Neutrophil (primary cell): ENCODE data around the gene TMED6.

Experiments used
- H3K27ac ChIP-seq: fragments of 200-600 bp; sonication (generic); 2 replicates; pipeline ENCODE4 v1.5.1; 2016; ENCODE audit warnings: mild to moderate bottlenecking, moderate library complexity
- H3K27me3 ChIP-seq: fragments of 200-600 bp; sonication (generic); 2 replicates; pipeline ENCODE4 v1.6.0; 2016; ENCODE audit warnings: mild to moderate bottlenecking
- H3K36me3 ChIP-seq: fragments of 200-600 bp; sonication (generic); 2 replicates; pipeline ENCODE4 v1.5.1; 2017
- H3K4me1 ChIP-seq, 2 experiments: fragments of 200-600 bp in 1 of 2; sonication (generic) in 1 of 2; 1 replicate in 1 of 2; 2 replicates in 1 of 2; pipeline versions ENCODE4 v1.5.1 to v1.6.1; 2013 to 2016; ENCODE audit warnings: low read depth in 1 of 2, low read length in 1 of 2, mild to moderate bottlenecking in 1 of 2, moderate library complexity in 1 of 2; ENCODE audit not compliant: control insufficient read depth in 1 of 2, insufficient read depth in 1 of 2
- H3K4me3 ChIP-seq, 2 experiments: fragments of 200-600 bp in 1 of 2; sonication (generic) in 1 of 2; 1 replicate in 1 of 2; 2 replicates in 1 of 2; pipeline ENCODE4 v1.5.1; 2013 to 2016; ENCODE audit warnings: low read depth in 1 of 2, low read length in 1 of 2, mild to moderate bottlenecking in 1 of 2, moderate library complexity in 1 of 2
- H3K9me3 ChIP-seq: fragments of 200-600 bp; sonication (generic); 2 replicates; pipeline ENCODE4 v1.5.1; 2016
- CTCF ChIP-seq: fragments of 200-600 bp; sonication (generic); IDR thresholded peaks from 2 replicates; pipeline ENCODE4 v1.5.1; 2016; ENCODE audit warnings: antibody characterized with exemption

Gene TMED6

GRCh38 chr16:69313469-69313868 is 38.1 kb downstream of the TMED6 start:
- no peak for TF ChIP-seq CTCF
- H3K36me3 ChIP-seq = peaks cover 42% of the 10 kb centered on the region
- no peaks in the 10 kb centered on the region for H3K27me3 ChIP-seq
- no peaks in the 10 kb centered on the region for H3K9me3 ChIP-seq
- H3K4me3 ChIP-seq = no peak overlapping the region
- peaks cover 14 to 17% of the 10 kb centered on the region in 2 experiments for H3K4me1 ChIP-seq
- no peak overlapping the region for H3K27ac ChIP-seq

DNA sequence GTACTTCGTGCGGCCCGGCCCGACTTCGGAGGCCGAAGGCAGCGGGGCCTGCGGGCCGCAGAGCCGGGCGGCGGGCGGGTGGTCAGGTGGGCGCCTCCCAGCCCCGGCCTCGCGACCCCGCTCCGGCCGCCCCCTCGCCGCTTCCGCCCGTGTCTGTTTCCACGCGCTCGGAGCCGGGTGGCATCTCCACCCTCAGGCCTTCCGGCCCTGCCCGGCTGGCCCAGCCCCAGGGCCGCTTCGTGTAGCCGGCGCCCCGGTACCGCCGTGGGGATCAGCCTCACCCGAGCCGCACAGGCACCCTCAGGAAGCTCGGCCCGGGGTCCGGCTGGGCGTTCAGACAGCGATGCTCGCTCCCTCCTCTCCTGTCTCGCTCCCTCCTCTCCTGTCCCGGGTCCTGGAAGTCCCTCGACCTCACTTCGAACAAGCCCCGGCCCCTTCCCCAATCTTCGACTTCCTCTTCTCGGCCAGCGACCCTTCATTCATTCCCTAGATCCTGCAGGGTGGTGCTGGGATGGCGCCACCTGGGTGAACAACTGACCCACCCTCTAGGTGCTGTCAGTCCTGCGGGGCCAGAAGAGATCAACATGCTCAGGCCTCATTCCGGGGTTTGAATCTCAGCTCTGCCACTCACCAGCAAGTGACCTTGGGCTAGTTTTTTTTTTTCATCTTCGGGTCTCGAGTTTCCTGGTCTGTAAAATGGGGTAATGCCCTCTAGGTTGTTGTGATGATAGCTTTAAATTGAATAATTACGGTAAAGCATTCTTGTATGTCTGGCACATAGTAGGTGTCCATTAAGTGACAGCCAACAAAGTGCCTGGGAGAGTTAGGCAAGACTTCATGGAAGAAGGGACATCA is 39.8 kb downstream of the TMED6 start:
- H3K36me3 ChIP-seq = peaks cover 27% of the 10 kb centered on the region
- no peak for TF ChIP-seq CTCF
- no peaks in the 10 kb centered on the region for H3K27me3 ChIP-seq
- H3K27ac ChIP-seq = peak overlapping the region; percentile 88
- H3K4me3 ChIP-seq = peak overlapping the region; percentile 62 to 71
- H3K4me1 ChIP-seq = peaks cover 14 to 17% of the 10 kb centered on the region in 2 experiments
- no peaks in the 10 kb centered on the region for H3K9me3 ChIP-seq

DNA sequence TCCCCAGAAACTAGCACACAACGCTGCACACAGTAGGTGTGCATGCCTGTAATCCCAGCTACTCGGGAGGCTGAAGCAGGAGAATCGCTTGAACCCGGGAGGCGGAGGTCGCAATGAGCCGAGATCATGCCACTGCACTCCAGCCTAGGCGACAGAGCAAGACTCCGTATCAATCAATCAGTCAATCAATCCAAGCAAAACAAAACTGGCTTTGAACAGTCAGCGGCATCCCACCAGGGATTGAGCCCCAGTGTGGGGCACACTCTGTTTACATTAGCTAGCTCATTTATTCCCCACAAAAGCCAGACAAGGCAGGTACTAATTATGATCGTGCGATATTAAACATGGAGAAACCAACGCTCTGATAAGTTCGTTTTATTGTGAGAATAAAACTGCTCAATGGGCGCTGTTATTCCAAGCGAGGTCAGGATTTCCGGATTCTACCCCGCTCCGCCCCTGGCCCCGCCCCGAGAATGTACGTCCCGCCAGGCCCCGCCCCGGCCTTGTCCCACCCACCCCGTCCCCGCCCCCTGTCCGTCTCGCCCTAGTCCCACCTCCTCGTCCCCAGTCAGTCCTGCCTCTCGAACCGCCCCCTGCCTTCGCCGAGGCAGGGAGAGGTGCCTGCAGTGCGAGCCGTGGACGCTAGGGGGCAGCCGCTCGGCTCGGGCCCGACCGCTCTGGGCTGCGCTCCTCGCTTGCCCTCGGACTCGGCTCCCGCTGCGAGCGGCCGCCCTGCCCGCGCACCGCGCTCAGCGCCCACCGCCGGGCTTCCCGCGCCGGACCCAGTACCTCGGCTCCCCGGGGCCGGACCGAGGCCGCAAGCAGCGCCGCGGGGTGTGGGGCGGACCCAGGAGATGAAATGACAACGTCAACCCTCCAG is 40.7 kb downstream of the TMED6 start, which contains the start of gene VPS4A:
TSS of gene VPS4A (plus strand) at position 698 of the 880 bp plus-strand sequence. CDS start at position 860, 162 bp downstream.
- H3K36me3 ChIP-seq = peaks cover 18% of the 10 kb centered on the region
- no peaks in the 10 kb centered on the region for H3K27me3 ChIP-seq
- TF ChIP-seq CTCF = peak; percentile 100
- H3K9me3 ChIP-seq = no peaks in the 10 kb centered on the region
- peak within 1 kb of the TSS; percentile 62 to 71 for H3K4me3 ChIP-seq
- peak within 1 kb of the TSS; percentile 88 for H3K27ac ChIP-seq
- H3K4me1 ChIP-seq = peaks cover 14 to 17% of the 10 kb centered on the region in 2 experiments

DNA sequence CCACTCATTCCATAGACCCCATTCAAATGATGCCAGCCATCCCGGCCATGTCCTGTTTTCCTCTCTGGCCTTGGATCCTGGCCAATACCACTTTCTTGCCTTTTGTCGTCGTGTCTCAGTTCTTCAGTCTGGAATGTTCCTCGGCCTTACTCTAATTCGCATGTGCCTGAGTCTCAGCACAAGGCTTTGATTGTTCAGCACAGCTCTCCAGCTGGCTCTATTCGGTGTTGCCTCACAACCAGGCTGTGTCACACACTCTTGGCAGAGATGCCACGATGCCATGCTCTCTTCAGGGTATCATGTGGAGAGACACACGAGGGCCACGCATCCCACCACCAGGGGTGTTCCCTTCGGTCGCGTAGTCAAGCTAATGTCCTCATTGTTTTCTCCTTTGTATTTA is 42.3 kb downstream of the TMED6 start:
- no peaks in the 10 kb centered on the region for H3K27me3 ChIP-seq
- no peak overlapping the region for H3K4me3 ChIP-seq
- H3K27ac ChIP-seq = no peak overlapping the region
- TF ChIP-seq CTCF = no peak
- no peaks in the 10 kb centered on the region for H3K9me3 ChIP-seq
- peaks cover 14 to 17% of the 10 kb centered on the region in 2 experiments for H3K4me1 ChIP-seq
- H3K36me3 ChIP-seq = peaks cover 4% of the 10 kb centered on the region

- Histone ChIP-seq H3K36me3 (no peaks in the 10 kb centered on the region), H3K27ac (no peak overlapping the region), H3K27me3 (no peaks in the 10 kb centered on the region), H3K9me3 (no peaks in the 10 kb centered on the region), H3K4me3 (no peak overlapping the region), H3K4me1 (peaks cover 14 to 17% of the 10 kb centered on the region in 2 experiments)
- TF ChIP-seq CTCF = no peak
Measured at GRCh38 chr16:69307856-69308255, 43.7 kb downstream of the TMED6 start.
